ENCODE data around the gene ACOX3.

DNA sequence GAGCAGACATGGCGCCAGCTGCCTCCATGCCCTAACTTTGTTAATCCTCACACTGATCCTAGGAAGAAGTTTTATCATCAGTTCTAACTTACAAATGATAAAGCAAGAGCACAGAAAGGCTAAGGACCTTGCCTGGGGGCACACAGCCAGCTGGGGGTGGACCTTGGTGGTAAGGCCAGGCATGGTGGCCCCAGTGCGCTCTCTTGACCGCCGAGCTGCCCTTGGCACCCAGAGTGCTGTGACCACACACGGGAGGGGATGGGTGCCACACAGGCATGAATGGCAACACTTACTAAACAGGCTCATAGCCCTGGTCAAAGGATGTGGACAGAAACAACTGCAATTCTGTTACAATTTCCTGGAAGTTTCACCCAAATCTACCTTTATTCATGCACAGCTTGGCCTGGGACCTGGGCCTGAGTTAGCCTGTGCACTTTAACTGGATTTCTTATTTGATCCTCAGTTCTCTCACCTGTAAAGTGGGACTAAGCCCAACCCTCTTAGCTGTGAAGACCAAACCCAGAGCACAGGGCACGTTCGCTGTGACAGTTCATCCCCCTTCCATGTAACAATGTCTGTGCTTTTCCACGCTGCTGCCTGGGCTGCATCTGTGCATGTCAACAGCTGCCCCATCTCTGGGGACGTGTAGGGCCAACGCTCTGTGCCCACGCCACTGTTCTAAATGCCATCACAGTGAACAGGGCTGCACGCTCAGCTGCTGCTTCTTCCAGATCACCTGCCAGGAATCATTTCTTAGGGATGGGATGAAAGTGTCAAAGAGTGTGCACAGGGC lies 44.8 kb downstream of the ACOX3 start:
- TF ChIP-seq, protein P1, sequence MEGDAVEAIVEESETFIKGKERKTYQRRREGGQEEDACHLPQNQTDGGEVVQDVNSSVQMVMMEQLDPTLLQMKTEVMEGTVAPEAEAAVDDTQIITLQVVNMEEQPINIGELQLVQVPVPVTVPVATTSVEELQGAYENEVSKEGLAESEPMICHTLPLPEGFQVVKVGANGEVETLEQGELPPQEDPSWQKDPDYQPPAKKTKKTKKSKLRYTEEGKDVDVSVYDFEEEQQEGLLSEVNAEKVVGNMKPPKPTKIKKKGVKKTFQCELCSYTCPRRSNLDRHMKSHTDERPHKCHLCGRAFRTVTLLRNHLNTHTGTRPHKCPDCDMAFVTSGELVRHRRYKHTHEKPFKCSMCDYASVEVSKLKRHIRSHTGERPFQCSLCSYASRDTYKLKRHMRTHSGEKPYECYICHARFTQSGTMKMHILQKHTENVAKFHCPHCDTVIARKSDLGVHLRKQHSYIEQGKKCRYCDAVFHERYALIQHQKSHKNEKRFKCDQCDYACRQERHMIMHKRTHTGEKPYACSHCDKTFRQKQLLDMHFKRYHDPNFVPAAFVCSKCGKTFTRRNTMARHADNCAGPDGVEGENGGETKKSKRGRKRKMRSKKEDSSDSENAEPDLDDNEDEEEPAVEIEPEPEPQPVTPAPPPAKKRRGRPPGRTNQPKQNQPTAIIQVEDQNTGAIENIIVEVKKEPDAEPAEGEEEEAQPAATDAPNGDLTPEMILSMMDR (IDR thresholded peaks at IDR 0.05) = no peak
- TF ChIP-seq POLR2A (IDR thresholded peaks at IDR 0.05) = no peak
